ENCODE measurements around the gene DNAJC11.
"Not testable (repeated sequence)": the region's sequence is repeated elsewhere in the genome, so short reads cannot be mapped to it uniquely, and the experiment has no call there.

DNAJC11 gene

GRCh38 chr1:6701437-6702153 lies at the start of gene DNAJC11:
TSS of gene DNAJC11 (minus strand) at chr1:6701816. CDS start at chr1:6701800, 16 bp downstream.
- peak; percentile 87 for DNase-seq

GRCh38 chr1:6750490-6750889 lies 48.9 kb upstream of the DNAJC11 start:
- no peak for DNase-seq

DNA sequence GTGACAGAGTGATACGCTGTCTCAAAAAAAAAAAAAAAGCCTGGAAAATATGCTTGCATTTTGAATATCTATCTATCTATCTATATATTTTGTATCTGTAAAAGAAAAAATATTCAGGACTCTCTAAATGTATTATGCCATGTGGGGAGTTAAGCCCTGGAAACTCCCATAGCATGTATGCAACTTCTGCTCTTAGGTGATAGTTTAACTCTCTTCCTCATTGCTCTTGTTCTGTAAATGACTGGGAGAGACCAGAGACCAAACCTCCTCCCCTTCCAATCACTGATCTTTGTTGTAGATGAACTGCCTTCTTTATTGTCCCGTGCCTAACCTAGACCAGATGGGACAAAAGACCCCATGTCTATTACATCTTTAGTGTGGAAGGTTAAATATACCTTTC lies 46.1 kb upstream of the DNAJC11 start:
- no peak for DNase-seq

DNA sequence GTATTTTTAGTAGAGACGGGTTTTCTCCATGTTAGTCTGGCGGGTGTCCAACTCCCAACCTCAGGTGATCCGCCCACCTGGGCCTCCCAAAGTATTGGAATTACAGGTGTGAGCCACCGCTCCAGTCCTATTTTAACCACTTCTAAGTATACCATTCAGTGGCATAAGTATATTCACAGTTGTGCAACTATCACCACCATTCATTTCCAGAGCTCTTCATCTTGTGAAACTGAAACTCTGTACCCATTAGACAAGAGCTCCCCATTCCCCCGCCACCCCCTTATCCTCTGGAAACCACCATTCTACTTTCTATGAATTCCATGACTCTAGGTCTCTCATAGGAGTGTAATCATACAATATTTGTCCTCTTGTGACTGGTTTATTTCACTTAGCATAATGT lies 43.5 kb upstream of the DNAJC11 start:
- no peak for DNase-seq

- DNase-seq, result peak; percentile 81
Observed at GRCh38 chr1:6743189-6744101, 41.8 kb upstream of the DNAJC11 start.

DNA sequence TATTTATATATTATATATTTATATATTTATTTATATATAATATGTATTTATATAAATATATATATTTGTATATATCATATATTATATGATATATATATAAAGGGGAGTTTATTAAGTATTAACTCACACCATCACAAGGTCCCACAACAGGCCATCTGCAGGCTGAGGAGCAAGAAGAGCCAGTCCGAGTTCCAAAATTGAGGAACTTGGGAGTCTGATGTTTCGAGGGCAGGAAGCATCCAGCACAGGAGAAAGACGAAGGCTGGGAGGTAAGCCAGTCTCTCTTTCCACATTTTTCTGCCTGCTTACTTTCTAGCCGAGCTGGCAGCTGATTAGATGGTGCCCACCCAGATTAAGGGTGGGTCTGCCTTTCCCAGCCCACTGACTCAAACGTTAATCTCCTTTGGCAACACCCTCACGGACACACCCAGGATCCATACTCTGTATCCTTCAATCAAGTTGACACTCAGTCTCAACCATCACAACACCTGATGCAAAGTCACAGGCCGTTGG lies 41.1 kb upstream of the DNAJC11 start:
- not testable (repeated sequence) for DNase-seq

DNA sequence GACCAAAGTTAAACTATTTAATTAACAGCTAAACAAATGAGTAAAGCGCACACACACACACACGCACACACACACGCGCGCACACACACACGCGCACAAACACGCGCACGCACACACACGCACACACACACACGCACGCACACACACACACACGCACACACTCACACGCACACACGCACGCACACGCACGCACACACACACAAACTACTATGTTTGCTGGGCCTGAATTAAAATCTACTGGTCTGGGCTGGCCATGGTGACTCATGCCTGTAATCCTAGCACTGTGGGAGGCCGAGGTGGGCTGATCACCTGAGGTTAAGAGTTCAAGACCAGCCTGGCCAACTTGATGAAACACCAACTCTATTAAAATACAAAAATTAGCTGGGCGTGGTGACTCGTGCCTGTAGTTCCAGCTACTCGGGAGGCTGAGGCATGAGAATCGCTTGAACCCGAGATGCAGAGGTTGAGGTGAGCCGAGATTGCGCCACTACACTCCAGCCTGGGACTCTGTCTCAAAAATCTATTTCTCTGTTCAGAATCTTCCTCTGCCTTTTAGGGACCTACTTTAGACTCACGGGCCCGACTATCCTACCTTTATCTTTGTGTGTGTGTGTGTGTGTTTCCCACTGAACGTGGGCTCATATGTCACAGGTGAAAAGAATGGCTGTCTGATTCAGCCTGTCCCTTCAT lies 37.5 kb upstream of the DNAJC11 start:
- no peak for DNase-seq

DNA sequence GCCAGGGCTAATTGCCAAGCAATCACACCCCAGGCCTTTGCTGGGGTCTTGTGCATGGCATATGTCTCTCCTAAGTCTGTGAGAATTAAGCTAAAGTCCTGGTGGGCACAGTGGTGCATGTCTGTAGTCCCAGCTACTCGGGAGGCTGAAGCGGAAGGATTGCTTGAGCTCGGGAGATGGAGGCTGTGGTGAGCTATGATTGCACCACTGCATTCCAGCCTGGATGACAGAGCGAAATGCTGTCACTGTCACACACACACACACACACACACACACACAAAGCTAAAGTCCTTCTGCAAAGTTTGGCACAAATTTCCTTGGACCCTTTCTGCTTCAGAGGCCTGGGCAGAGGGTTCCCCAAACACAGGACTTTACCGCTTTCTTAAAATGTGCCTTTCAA lies 31.3 kb upstream of the DNAJC11 start:
- no peak for DNase-seq

- no peak for DNase-seq
Observed at GRCh38 chr1:6731905-6732304, 30.3 kb upstream of the DNAJC11 start.

GRCh38 chr1:6730880-6731279 lies 29.3 kb upstream of the DNAJC11 start:
- no peak for DNase-seq

DNA sequence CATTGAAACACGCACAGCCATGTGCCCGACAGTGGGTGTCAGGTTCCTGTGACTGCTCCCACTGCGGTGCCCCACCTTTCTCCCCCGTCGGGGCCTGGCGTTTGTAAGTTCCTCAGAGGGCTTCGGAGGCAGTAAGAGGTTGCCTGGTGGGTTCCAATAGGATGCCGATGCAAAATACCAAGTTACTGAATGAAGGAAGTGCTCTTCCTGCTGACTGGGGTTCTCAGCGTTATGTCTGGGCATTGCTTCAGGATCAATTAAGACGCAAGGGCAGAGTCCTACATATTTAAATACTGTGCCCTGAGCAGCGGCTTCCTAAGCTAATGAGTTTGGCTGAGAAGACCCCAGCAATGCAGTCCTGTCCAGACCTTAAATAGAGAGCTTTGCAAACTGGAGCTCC lies 28.9 kb upstream of the DNAJC11 start:
- DNase-seq, result no peak

DNA sequence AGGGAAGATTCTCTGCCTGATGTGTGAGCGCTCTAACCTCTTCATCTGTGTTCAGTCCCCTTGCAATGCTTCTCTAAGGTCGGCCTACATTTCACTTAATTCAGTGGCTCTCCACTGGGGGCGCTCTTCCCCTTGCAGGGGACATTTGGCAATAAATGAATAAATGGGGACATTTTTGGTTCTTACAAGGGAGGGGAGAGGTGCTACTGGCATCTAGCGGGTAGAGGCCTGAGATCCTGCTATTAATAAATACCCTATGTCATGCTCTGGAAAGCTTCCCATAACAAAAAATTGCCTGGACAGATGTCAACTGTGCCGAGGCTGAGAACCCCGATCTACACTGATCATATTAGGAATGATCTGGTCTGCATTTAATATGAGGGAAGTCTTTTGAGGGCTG lies 25.9 kb upstream of the DNAJC11 start:
- peak; percentile 63 for DNase-seq

- DNase-seq, result no peak
Observed at GRCh38 chr1:6726253-6726652, 24.6 kb upstream of the DNAJC11 start.

GRCh38 chr1:6724517-6725141 lies 23.0 kb upstream of the DNAJC11 start:
- DNase-seq, result peak; percentile 94

- no peak for DNase-seq
Observed at GRCh38 chr1:6723621-6724428, 22.2 kb upstream of the DNAJC11 start.

GRCh38 chr1:6711174-6711573 lies 9.6 kb upstream of the DNAJC11 start:
- DNase-seq, result no peak

- DNase-seq, result no peak
Observed at GRCh38 chr1:6704746-6705145, 3.1 kb upstream of the DNAJC11 start.

DNA sequence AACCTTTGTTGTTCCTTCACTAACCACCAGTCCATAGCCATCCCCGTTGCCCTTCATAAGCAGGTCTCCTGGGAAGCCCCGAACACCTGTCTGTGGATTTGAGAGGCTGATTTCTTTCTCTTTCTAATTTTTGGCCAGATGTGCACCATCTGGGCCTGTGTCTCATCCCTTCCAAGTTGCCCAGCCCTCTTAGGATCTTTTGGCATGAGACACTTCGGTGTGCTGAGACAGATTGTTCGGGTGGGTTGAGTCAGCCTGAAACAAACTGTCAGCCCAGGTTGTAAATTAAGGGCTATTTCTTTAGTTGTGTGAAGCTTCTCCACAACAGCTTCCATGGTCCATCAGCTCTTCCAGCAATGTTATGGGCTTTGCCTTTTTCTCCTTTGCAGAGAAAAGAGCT lies 1.4 kb upstream of the DNAJC11 start:
- peak; percentile 25 for DNase-seq

DNA sequence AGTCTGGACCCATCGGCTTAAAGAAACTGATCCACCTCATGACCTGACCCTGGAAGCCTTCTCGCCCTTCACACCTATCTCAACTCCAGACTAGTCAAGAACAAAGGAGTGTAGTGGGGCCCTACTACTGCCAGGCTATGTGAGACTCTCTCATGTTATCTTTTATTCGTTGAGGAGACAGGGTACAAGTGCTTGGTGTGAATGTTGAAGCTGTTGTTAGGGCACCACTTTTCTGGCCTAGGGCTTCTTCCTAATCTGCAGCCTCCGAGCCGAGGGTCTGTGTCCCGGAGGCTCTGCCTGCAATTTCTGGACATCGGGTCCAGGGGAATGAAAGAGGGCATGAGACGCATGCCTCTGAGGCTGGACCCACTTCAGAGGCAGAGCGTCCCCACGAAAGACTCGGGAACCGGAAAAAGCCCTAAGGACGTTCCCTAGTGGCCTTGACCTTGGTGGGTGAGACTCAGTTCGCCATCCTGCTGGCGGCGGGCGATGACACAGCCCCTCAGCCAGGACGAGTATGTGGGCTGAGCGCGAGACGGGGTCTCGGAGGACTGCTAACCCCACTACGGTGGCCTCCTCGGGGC lies 671 bp downstream of the DNAJC11 start:
- DNase-seq, result peak; percentile 16

DNA sequence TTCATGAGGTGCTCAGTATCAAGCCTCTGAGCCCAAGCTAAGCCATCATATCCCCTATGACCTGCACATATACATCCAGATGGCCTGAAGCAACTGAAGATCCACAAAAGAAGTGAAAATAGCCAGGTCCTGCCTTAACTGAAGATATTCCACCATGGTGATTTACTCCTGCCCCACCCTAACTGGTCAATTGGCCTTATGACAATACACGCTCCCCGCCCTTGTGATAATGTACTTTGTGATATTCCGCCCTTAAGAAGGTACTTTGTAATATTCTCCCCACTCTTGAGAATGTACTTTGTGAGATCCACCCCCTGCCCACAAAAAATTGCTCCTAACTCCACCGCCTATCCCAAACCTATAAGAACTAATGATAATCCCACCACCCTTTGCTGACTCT lies 1.7 kb downstream of the DNAJC11 start:
- not testable (repeated sequence) for DNase-seq

GRCh38 chr1:6695868-6696267 lies 5.7 kb downstream of the DNAJC11 start:
- peak; percentile 23 for DNase-seq

All from EL (cell line).